SU-DHL-6 (cell line): ENCODE results near the gene LYL1.

ENCODE experiments used
- EZH2phosphoT487 ChIP-seq: fragments of 200-600 bp; sonication (generic), shearing (Covaris generic); conservative IDR thresholded peaks from 2 replicates; pipeline ENCODE4 v1.6.1; 2018; ENCODE audit warnings: mild to moderate bottlenecking, antibody characterized with exemption, low read length, moderate library complexity, mixed read lengths
- TF ChIP-seq, protein P1 (sequence below): fragments of 200-600 bp; sonication (generic); IDR thresholded peaks from one replicate; pipeline ENCODE4 v1.5.1; 2017; ENCODE audit warnings: antibody characterized with exemption, mild to moderate bottlenecking, low read length, moderate library complexity; ENCODE audit not compliant: insufficient read depth, poor library complexity, severe bottlenecking

DNA sequence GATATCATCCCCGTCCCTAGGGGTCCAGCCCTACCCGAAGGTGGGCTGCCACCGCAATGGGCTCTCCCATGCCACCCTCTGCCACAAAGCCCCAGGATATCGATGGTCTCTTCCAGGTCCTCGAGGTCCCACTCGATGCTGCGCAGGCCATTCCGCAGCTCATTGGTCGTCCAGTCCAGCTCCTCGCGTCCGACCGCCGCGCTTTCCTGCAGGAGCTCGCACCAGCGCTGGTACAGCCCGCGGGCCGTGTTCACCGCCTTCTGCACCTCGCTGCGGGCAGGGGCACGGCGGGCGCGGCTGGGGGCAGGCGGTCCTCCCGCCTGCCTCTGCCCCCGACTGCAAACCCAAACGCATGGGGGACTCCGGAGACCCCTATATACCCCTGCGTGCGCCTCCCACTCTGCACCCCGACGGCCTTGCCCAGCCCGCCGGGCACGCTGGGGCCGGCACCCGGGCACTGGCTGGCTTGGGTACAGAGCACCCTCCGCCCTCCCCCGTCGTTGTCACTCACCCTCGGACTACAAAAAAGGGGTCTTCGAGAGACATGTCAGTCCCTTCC is 47.0 kb upstream of the LYL1 start:
- TF ChIP-seq, protein P1, sequence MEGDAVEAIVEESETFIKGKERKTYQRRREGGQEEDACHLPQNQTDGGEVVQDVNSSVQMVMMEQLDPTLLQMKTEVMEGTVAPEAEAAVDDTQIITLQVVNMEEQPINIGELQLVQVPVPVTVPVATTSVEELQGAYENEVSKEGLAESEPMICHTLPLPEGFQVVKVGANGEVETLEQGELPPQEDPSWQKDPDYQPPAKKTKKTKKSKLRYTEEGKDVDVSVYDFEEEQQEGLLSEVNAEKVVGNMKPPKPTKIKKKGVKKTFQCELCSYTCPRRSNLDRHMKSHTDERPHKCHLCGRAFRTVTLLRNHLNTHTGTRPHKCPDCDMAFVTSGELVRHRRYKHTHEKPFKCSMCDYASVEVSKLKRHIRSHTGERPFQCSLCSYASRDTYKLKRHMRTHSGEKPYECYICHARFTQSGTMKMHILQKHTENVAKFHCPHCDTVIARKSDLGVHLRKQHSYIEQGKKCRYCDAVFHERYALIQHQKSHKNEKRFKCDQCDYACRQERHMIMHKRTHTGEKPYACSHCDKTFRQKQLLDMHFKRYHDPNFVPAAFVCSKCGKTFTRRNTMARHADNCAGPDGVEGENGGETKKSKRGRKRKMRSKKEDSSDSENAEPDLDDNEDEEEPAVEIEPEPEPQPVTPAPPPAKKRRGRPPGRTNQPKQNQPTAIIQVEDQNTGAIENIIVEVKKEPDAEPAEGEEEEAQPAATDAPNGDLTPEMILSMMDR: no peak
- TF ChIP-seq EZH2phosphoT487: no peak
